HG02840 (cell line): ENCODE measurements around the gene KIF6.

Experiments used
- ATAC-seq: cut with Tn5 transposase; IDR thresholded peaks from one replicate; pipeline ENCODE4 v1.9.1; 2021; ENCODE audit warnings: mild to moderate bottlenecking, moderate library complexity, moderate number of reproducible peaks; ENCODE audit not compliant: unreplicated experiment, low FRiP score

KIF6 gene

DNA sequence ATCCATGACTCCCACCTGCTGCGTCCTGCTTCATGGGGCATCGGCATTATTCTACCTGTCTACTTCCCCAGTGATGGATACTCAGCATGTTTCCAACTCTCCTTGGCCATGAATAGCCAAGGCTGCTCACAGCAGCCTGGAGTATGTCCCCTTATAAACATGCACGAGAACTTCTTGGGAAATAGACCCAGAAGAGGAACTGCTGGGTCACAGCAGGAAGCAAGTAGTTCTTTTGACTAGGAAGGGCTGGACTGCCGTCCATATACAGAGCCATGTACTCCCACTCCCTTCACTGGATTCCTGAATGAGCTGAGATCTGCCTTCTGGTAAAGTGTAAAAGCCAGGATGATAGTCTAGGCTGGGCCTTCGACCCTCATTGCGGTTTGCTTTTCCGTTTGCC is 296.4 kb downstream of the KIF6 start:
- no peak for ATAC-seq

GRCh38 chr6:39428152-39428551 is 297.1 kb downstream of the KIF6 start:
- no peak for ATAC-seq

DNA sequence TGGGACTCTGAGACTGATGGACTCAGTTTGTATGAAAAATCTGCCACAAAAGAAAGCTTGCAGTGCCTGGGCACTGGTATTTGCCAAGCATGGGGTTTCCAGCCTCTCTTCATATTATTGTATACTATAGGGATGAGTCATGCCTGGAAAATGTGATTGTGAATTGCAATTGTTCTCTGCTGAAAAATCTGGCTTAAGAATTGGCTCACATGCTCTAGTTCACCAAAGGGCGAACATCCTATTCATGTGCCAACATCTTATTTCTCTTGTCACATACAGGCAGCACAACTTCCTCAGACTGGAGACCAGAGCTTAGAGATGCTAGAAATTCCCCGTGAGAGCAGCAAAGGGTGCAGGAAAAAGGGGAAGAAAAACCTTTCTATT is 299.1 kb downstream of the KIF6 start:
- ATAC-seq: no peak

DNA sequence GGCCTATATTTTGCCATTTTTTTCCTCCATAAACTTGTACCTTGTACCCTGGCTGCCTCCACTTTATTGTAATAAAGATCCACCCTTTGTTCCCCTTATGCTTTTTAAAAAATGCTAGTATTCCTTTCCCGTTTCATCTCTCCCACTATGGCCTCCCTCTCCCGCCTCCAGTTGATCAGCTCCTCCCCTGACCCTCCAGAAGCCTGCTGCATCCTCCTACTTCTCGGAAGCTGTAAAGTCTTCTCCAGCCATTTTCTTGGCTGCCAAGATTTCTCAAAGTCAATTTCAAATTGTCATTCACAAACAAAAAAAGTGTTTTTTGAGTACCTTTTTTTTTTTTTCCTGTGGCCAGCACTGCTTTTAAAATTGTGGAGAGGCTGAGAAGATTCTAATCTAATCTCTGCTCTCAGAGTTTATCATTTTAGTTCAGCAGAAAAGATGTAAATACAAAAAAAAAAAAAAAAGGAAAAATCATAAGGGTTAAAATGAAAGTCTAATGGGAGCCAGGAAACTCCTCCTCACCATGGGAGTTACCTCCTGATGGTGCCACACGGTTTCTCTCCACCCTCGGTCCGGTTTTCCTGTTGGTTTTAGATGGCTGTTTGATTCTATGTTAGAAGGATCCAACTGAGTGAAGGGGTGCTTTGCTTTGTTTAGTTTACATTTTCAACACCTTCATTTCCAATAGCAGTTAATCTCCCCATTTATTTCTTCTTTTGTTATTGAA is 299.7 kb downstream of the KIF6 start:
- ATAC-seq: no peak

- ATAC-seq: no peak
Measured at GRCh38 chr6:39424831-39425230, 300.4 kb downstream of the KIF6 start.

GRCh38 chr6:39422238-39422637 is 303.0 kb downstream of the KIF6 start:
- ATAC-seq: no peak

DNA sequence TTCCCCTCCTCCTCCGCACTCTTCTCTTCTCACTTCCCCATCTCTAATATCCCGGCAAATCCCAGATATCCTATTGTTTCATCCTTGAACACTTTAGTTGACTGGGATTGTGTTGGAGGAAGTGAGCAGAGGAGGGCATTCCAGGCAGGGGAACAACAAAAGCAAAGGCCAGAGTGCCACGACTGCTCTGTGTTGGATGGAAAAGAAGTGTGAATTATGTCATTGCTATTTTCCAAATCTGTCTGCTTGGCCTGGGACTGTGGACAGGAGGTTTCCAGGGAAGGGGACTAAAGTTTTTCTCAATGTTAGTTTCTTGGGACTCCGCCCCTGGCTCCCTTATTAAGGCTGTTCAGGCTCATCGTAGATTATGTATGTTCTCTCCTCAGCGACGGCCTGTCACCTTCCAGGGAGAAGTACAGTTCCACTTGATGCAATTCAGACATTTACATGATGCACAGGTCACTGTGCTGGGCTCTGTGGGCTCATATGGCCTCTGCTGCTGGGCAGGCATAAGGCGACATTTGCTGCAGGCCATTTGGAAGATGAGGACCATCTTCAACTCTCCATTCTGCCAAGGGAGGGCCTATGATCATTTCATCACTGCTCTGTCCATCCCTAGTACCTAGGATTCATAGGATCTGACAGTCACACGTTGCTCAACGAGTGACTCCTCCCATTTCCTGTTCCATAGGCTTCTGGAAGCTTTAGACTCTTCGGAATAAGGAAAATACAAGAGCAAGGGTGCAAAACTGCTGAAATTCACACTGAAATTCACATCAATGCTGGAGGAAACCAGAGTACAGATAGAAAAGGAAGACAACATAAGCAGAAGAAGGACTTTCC is 303.6 kb downstream of the KIF6 start:
- no peak for ATAC-seq

GRCh38 chr6:39420300-39421265 is 304.6 kb downstream of the KIF6 start:
- ATAC-seq: no peak

DNA sequence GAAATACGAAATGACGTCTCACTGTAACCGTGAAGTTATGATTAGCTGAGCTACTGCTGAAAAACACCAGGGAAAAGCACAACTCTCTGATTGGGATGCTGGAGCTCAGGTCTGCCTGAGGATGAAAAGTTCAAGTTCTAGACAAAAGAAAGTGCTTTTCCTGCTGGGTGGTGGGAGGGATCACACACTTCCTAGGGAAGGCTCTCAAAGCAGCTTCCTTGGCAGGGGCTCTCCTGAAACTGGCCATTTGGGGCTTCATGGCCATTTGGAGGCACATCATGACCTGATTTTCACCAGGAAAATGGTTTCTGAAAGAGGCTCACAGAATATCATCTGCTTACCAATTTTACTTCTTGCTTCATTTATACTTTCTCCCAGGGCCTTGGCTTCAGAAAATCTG is 305.6 kb downstream of the KIF6 start:
- no peak for ATAC-seq

DNA sequence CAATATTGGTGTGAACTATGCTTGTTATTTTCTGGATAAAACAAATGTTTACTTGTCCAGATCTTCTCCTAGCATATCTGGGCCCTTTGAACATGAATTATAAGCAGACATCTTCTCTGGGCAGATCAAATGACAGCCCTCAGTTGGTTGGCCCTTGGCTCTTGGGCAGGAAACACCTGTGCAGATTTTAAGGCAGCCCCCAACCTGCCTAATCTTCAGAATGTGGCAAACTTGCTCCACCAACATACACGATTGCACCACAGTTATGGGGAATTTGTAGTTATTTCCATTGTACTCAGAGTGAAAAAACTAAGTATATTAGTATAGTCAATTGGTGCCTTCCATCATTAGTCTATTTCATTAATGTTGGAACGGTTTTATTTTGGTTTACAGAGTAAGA is 307.8 kb downstream of the KIF6 start:
- no peak for ATAC-seq

- no peak for ATAC-seq
Measured at GRCh38 chr6:39416728-39417127, 308.5 kb downstream of the KIF6 start.

- ATAC-seq: no peak
Measured at GRCh38 chr6:39416026-39416425, 309.2 kb downstream of the KIF6 start.

GRCh38 chr6:39415482-39415881 is 309.7 kb downstream of the KIF6 start:
- ATAC-seq: no peak

GRCh38 chr6:39411465-39411864 is 313.7 kb downstream of the KIF6 start:
- no peak for ATAC-seq

DNA sequence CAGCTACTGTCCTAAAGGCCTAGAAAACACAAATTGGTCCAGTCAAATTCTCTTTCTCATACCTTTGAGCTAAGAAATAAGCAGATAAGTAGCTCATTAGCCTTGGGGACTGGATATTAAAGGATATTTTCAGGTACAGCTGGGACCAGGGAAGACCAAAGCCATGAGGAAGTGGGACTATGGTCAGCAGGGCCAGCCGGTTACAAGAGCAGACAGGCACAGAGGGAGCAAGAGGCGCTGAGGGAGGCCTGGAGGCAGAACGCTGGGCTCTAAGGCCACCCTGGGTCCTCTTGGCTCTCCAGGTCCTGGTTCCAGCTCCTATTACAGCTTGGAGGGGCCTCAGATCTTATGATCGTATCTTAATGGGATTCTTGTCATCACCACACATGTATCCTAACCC is 314.2 kb downstream of the KIF6 start:
- no peak for ATAC-seq

DNA sequence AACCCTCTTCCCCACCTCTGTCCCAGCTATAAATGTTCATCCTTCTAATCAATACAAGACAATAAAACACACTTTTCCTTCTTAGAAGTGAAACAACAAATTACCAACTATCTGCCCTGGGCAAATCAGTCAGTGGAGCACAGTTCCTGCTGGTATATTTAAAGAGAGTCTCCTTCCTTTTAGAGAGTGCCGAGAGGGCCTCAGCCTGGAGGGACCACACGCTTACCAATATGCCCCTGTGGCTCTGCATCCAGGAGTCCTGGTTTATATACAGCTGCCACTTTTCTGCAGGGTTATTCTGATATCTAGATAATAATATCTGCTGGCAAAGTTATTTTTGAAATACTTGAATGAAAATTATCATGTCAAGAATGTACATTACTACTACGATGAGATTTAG is 315.3 kb downstream of the KIF6 start:
- ATAC-seq: no peak

- no peak for ATAC-seq
Measured at GRCh38 chr6:39407446-39407993, 317.7 kb downstream of the KIF6 start.

DNA sequence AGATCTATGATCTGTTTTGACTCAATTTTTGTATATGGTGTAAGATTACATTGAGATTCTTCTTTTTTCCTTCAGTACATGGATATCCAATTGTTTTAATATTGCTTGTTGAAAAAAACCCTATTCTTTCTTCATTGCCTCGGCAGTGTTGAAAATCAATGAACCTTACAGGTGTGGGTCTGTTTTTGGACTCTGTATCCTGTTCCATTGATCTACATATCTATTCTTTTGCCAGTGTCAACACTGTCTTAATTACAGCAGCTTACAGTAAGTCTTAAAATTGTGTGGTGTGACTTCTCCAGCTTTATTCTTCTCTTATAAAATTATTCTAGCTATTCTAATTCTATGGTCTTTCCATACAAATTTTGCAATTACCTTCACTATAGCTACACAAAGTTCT is 320.9 kb downstream of the KIF6 start:
- ATAC-seq: no peak

- no peak for ATAC-seq
Measured at GRCh38 chr6:39403304-39403703, 321.9 kb downstream of the KIF6 start.

- ATAC-seq: no peak
Measured at GRCh38 chr6:39402239-39402751, 322.9 kb downstream of the KIF6 start.
